Astrocyte (in vitro differentiated cells and primary cell): ENCODE results near the gene CNTN5.

Experiments
- EZH2 ChIP-seq: IDR thresholded peaks from 2 replicates; pipeline ENCODE4 v1.6.1; 2012; ENCODE audit warnings: mild to moderate bottlenecking, low read length, inconsistent platforms; ENCODE audit not compliant: insufficient read depth
- TF ChIP-seq, protein P1 (sequence below): IDR thresholded peaks from 2 replicates; pipeline ENCODE4 v1.5.1; 2011; ENCODE audit warnings: low read depth, mild to moderate bottlenecking, inconsistent platforms, low read length, moderate library complexity; ENCODE audit not compliant: insufficient read depth

DNA sequence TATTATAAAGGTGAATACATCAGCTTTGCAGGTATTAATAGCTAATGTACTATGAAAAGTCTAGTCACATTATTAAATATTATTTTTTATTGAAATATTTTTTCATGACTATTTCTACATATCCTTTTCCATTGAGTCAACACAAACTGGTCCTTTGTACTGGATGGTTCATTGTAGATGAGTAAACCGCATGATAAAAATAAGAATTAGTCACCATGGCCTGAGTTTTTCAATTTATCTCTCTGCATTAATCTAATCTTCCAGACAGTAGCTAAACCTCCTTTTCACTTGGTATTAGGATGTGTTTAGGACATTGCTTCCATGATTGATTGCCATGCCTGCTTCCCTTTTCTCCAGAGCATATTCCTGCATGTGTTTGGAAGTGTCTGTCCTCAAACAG, 1227.0 kb downstream of the CNTN5 start:
- TF ChIP-seq, protein P1, sequence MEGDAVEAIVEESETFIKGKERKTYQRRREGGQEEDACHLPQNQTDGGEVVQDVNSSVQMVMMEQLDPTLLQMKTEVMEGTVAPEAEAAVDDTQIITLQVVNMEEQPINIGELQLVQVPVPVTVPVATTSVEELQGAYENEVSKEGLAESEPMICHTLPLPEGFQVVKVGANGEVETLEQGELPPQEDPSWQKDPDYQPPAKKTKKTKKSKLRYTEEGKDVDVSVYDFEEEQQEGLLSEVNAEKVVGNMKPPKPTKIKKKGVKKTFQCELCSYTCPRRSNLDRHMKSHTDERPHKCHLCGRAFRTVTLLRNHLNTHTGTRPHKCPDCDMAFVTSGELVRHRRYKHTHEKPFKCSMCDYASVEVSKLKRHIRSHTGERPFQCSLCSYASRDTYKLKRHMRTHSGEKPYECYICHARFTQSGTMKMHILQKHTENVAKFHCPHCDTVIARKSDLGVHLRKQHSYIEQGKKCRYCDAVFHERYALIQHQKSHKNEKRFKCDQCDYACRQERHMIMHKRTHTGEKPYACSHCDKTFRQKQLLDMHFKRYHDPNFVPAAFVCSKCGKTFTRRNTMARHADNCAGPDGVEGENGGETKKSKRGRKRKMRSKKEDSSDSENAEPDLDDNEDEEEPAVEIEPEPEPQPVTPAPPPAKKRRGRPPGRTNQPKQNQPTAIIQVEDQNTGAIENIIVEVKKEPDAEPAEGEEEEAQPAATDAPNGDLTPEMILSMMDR, result no peak
- no peak for TF ChIP-seq EZH2
